GM21390 (cell line): ENCODE results near the gene N4BP3.
"Not testable (repeated sequence)": the region's sequence is repeated elsewhere in the genome, so short reads cannot be mapped to it uniquely, and the experiment has no call there.

ENCODE experiments used
- ATAC-seq: cut with Tn5 transposase; IDR thresholded peaks from one replicate; pipeline ENCODE4 v1.9.1; 2021; ENCODE audit not compliant: unreplicated experiment

N4BP3 gene

GRCh38 chr5:178113141-178113787 lies at the start of gene N4BP3:
Gene N4BP3 (plus strand): TSS chr5:178113532. CDS start chr5:178119584, 6,052 bp downstream.
- peak; percentile 61 for ATAC-seq

DNA sequence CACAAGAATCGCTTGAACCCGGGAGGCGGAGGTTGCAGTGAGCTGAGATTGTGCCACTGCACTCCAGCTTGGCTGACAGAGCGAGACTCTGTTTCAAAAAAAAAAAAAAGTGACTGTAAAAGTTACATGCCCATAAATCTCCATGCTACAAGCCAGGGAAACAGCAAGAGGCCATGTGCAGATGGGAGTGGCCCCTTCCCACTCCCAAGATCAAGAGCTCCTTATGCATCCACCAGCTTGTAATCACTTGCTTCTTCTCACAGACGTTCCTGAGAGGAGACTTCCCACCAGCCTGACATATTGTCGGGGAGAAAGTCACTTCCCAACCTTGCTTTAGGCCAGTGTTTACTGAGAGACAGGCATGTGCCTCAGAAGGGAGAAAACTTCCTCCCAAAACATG lies 45.6 kb upstream of the N4BP3 start:
- ATAC-seq = no peak

GRCh38 chr5:178068293-178068692 lies 45.0 kb upstream of the N4BP3 start:
- ATAC-seq = no peak

DNA sequence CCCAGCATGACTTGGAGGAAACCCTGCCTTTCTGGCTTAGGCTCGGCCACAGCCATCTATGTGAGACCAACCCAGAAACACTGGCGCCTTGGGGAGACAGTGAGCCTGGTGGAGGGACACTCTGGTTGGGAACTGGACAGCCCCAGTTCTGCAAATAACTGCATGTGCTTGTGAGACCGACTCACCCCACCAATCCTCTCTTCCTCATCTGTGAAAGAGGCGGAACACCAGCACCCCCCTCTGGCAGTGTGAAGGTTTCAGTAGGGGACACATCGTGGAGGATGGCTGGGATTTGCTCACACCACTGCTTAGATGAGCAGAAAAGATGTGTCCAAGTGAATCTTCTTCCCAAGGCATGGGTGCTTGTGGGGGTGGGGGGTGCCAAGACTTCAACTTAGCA lies 43.4 kb upstream of the N4BP3 start:
- no peak for ATAC-seq

DNA sequence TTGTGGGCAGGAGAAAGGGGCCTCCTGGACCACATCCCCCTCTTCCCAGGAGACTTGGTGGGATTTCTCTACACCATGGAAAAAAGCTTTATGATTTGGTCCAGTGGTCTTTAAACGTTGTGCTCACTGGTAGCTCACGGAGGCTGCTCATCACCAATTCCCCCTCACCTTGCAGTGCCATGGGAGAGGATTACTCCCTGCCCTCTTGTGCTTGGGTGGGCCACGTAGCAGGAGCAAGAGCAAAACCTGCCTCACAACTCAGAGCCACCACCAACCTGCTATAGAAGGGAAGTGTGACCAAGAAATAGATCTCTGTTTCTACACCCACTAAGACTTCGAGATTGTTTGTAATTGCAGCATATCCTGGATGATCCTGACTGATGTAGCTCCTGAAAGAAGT lies 42.2 kb upstream of the N4BP3 start:
- no peak for ATAC-seq

- ATAC-seq = no peak
Observed at GRCh38 chr5:178072749-178073148, 40.6 kb upstream of the N4BP3 start.

DNA sequence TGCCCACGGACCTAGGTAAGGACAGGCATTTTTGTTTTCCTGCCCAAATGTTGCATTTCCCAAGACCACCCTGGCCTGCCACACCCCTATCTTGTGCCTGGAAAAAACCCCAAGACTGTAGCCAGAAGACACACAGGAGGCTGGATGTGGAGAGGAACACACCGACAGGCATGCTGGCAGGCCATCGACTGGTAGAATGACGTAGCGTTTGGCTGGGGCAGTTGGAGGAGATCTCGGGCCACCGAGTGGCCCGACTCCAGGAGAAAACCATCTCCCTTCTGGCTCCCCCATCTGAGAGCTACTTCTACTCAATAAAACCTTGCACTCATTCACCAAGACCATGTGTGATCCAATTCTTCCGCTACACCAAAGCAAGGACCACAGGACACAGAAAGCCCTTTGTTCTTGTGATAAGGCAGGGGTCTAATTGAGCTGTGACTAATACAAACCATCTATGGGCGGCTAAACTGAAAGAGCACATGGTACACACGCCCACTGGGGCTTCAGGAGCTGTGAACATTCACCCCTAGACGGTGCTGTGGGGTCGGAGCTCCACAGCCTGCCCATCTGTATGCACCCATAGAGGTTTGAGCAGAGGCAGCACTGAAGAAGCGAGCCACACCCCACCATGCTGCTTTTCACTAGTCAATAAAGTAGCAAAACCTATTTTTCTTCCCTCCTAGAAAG lies 38.9 kb upstream of the N4BP3 start:
- ATAC-seq = no peak

DNA sequence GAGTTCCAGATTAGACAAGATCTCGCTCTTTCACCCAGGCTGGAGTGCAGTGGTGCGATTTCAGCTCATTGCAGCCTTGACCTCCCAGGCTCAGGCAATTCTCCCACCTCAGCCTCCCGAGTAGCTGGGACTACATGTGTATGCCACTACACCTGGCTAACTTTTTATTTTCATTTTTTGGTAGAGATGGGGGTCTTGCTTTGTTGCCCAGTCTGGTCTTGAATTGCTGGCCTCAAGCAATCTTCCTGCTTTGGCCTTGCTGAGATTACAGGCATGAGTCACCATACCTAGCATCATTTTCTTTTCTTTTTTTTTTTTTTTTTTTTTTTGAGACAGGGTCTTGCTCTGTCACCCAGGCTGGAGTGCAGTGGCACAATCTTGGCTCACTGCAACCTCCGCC lies 36.4 kb upstream of the N4BP3 start:
- ATAC-seq = not testable (repeated sequence)

GRCh38 chr5:178077751-178078150 lies 35.6 kb upstream of the N4BP3 start:
- no peak for ATAC-seq

GRCh38 chr5:178078197-178079010 lies 34.9 kb upstream of the N4BP3 start:
- no peak for ATAC-seq

- ATAC-seq = no peak
Observed at GRCh38 chr5:178080056-178080455, 33.3 kb upstream of the N4BP3 start.

DNA sequence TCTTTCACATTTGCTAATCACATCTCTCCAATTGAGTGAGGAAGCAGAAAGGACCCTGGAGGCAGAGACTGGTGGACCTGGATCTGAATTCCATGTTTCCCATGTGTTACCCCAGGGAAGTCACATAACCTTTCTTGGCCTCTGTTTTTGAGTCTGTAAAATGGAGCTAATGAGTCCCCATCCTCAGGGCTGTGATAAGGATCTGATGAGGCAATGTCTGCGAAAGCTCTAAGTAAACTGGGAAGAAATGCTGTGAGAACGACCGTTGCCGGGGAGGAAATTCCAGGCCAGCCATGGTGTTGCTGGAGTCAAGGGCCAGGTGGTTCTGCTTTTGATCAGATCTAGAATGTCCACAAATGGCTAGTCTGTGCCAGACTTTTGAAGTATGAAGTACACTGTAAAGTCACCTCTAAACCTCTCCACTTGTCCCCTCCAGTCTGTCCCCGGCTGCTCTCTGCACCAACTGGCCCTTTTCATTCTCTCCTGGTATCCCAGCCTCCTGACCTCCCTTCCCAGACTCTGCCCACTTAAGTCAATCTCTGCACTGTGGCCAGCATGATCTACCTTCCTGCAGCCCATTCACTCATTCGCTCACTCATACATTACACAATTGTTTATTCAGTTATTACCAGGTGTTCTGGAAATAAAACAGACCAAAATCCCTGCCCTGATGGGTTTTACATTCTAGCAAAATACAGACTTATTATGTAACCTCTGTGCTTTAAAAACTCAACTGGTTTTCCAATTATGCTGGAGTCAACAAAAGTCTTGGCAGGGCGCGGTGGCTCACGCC lies 32.5 kb upstream of the N4BP3 start:
- ATAC-seq = no peak

- no peak for ATAC-seq
Observed at GRCh38 chr5:178081571-178082243, 31.6 kb upstream of the N4BP3 start.

GRCh38 chr5:178083922-178084321 lies 29.4 kb upstream of the N4BP3 start:
- ATAC-seq = no peak

GRCh38 chr5:178085316-178085715 lies 28.0 kb upstream of the N4BP3 start:
- ATAC-seq = no peak

- no peak for ATAC-seq
Observed at GRCh38 chr5:178086266-178086665, 27.1 kb upstream of the N4BP3 start.

DNA sequence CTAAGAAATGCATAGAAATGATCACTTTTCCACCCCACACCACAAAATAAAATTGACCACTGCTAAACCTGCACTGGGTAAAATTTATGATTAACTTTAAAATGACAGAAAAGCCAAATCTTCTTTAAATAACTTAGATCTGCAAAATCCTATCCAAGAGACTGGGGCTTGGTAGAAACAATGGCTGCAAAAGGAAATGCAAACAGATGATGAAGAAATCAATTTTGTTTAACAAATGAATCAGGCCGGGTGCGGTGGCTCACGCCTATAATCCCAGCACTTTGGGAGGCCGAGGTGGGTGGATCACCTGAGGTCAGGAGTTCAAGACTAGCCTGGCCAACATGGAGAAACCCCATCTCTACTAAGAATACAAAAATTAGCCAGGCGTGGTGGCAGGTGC lies 26.1 kb upstream of the N4BP3 start:
- not testable (repeated sequence) for ATAC-seq

DNA sequence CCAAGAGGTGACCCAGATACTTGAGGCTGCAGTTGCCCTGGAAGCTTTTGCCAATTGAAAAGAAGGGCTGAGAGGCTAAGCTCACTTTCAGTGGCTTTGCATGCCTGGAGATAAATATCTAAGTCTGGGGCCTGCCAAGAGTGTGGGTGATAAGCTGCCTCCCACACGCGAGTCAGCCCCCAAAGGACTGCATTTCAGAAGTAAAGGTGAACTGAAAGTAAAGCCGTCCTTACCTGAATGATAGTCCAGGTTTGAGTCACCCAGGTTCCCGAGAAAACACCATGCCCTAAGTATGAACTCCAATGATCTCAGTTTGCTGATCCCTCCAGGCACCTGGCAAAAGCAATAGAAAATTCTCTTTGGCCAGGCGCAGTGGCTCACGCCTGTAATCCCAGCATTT lies 22.5 kb upstream of the N4BP3 start:
- no peak for ATAC-seq

DNA sequence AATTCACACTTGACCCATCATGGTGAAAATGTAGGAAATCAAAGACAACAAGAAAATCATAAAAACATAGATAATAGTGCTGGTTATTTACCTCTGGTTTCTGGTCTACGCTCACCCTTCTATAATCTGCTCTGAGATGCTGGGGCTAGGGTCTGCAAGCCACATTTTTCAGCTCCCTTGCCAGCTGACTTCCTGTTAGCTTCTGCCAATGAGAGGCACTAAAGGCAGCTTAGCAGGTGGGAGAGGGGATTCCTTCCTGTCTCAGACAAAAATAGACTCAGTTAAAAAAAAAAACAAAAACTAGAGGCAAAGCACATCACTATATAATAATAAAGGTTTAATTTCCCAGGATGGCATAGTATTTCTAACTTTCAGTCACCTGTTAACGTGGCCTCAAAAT lies 20.2 kb upstream of the N4BP3 start:
- ATAC-seq = no peak

- no peak for ATAC-seq
Observed at GRCh38 chr5:178094345-178094744, 19.0 kb upstream of the N4BP3 start.

DNA sequence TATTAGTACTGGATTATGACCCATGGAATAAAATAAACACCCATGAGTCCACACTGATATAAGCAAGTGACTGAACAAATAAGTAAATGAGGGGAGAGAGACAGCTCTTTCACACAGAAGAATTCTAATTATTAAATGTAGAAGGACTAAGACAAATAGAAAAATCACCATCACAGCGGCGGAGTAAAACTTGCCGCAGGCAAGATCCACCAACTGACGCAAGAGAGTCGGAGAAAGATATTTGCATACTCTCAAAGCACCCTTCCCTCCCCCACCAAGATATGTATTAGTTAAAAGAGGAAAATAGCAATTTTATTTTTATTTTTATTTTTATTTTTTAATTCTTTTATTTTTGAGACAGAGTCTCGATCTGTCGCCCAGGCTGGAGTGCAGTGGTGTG lies 14.6 kb upstream of the N4BP3 start:
- ATAC-seq = no peak
